Left cardiac atrium (tissue), 4 donors: Measurements from ENCODE around the gene SPAG5. TPM values are rescaled to one million over a fixed set of nuclear protein-coding genes. Genes with fewer than 3 reads are reported as not detected.
"Not testable (repeated sequence)": the region's sequence is repeated elsewhere in the genome, so short reads cannot be mapped to it uniquely, and the experiment has no call there.

Source experiments
- ATAC-seq, 2 donors: fragments of 200-7000 bp; cut with Tn5 transposase; one replicate each; pipeline ENCODE4 v1.9.1; 2020; ENCODE audit warnings: mild to moderate bottlenecking in 2 of 2, moderate library complexity in 2 of 2
- DNase-seq: peaks from one replicate; pipeline ENCODE4 v3.0.0-alpha.2; 2020
- intact Hi-C, 2 donors: fragments of 100-400 bp; cut with DNase I; formaldehyde crosslinking; loops; one replicate each; pipeline versions ENCODE4 v1.14.1 to v1.15.1; 2022 to 2023
- total RNA-seq, 2 donors: library from RNA; stranded (reverse); fragmentation: NEBNext Ultra II Directional; extraction: Animal tissue kit (Norgen Biotek cat#: 25700); gene quantifications; one replicate each; pipeline ENCODE4 v1.2.1, GENCODE V29; 2021
- donor health status: DM: no; HTN: yes; CAD: no.
- donor health status: DM: no; HTN: yes; CAD: no; lungs with severe emphysema.
- donor health status: DM: yes; HTN: yes; CAD: no.
- donor health status: Dilated cardiomyopathy.

The SPAG5 gene
- total RNA-seq, 2 donors from 2014 or later = 0.97 to 2.7 TPM

GRCh38 chr17:28612936-28613872 lies 14.4 kb upstream of the SPAG5 start:
- DNase-seq (no peak), ATAC-seq (peak; percentile 35 to 44)
- intact Hi-C loops = loop anchor here (2.0 to 5.0 kb wide), 3 partner anchors 61 to 118 kb away; partner anchors contain the start of gene UNC119 (in 1 of the 2)

GRCh38 chr17:28612531-28612930 lies 13.7 kb upstream of the SPAG5 start:
- DNase-seq (no peak), ATAC-seq (no peak)
- intact Hi-C loops = loop anchor here (2.0 to 5.0 kb wide), 3 partner anchors 60 to 118 kb away; partner anchors contain the start of gene UNC119 (in 1 of the 2)

GRCh38 chr17:28610376-28610775 lies 11.6 kb upstream of the SPAG5 start:
- ATAC-seq = no peak
- intact Hi-C loops = loop anchor here (5.0 kb wide), 2 partner anchors 58 to 113 kb away; partner anchors contain the start of gene UNC119 (in 1 of the 2)
- no peak for DNase-seq

GRCh38 chr17:28604031-28604430 lies 5.2 kb upstream of the SPAG5 start:
- DNase-seq, intact Hi-C loops, ATAC-seq: not testable (repeated sequence)

GRCh38 chr17:28599311-28600184 lies 723 bp upstream of the SPAG5 start:
- intact Hi-C loops = no loop called here
- ATAC-seq (peak; percentile 64 to 77), DNase-seq (peak; percentile 75)

GRCh38 chr17:28598389-28598788 lies 436 bp downstream of the SPAG5 start:
- intact Hi-C loops = no loop called here
- ATAC-seq (no peak), DNase-seq (no peak)

- intact Hi-C loops = no loop called here
- ATAC-seq = no peak
- no peak for DNase-seq
Observed at GRCh38 chr17:28597606-28598383, 1.0 kb downstream of the SPAG5 start.

- intact Hi-C loops = no loop called here
Observed at GRCh38 chr17:28592260-28592659, 6.6 kb downstream of the SPAG5 start.

GRCh38 chr17:28585851-28586250 lies 13.0 kb downstream of the SPAG5 start:
- no peak for ATAC-seq
- intact Hi-C loops = no loop called here
- DNase-seq = no peak

More at GRCh38 chr17:28592260-28592659, 6.6 kb downstream of the SPAG5 start:
- ATAC-seq (no peak), DNase-seq (no peak)

- no peak for DNase-seq
- intact Hi-C loops = no loop called here
- ATAC-seq = no peak
Observed at GRCh38 chr17:28584434-28584833, 14.4 kb downstream of the SPAG5 start.

GRCh38 chr17:28582513-28582912 lies 16.3 kb downstream of the SPAG5 start:
- intact Hi-C loops = no loop called here
- DNase-seq = no peak
- ATAC-seq = no peak

- ATAC-seq (no peak), DNase-seq (no peak)
- intact Hi-C loops = no loop called here
Observed at GRCh38 chr17:28580959-28581358, 17.9 kb downstream of the SPAG5 start.

GRCh38 chr17:28579526-28579925 lies 19.3 kb downstream of the SPAG5 start:
- intact Hi-C loops = no loop called here
- ATAC-seq = no peak
- DNase-seq = no peak

GRCh38 chr17:28578246-28579195 lies 20.3 kb downstream of the SPAG5 start:
- DNase-seq = no peak

GRCh38 chr17:28577466-28577824 lies 21.4 kb downstream of the SPAG5 start:
- no peak for DNase-seq
- intact Hi-C loops = no loop called here
- no peak for ATAC-seq

More at GRCh38 chr17:28578246-28579195, 20.3 kb downstream of the SPAG5 start:
- intact Hi-C loops = no loop called here
- no peak for ATAC-seq

- peak; percentile 98 for DNase-seq
- ATAC-seq = peak; percentile 94
- intact Hi-C loops = no loop called here
Observed at GRCh38 chr17:28576758-28577465, 21.9 kb downstream of the SPAG5 start, which contains the start of gene ALDOC. Gene ALDOC, minus strand, starts transcription at chr17:28576895. Its CDS starts 1,363 bp downstream, at chr17:28575532.

- ATAC-seq, DNase-seq, intact Hi-C loops: not testable (repeated sequence)
Observed at GRCh38 chr17:28576016-28576415, 22.8 kb downstream of the SPAG5 start.
